Measurements from ENCODE around the gene NIPAL3.

Gene NIPAL3

GRCh38 chr1:24386931-24387330, 28.7 kb upstream of the NIPAL3 start:
- TF ChIP-seq ZNF70 (CRISPR knock-in tag; IDR thresholded peaks at IDR 0.05) (no peak), ZFP30 (CRISPR knock-in tag; IDR thresholded peaks at IDR 0.05) (no peak), OSR1 (CRISPR knock-in tag; IDR thresholded peaks at IDR 0.05) (no peak), PATZ1 (CRISPR knock-in tag; IDR thresholded peaks at IDR 0.05; ENCODE audit: borderline replicate concordance) (no peak), CSRNP3 (CRISPR knock-in tag; IDR thresholded peaks at IDR 0.05) (no peak), GLIS3 (CRISPR knock-in tag; IDR thresholded peaks at IDR 0.05) (no peak), POU6F1 (CRISPR knock-in tag; IDR thresholded peaks at IDR 0.05; ENCODE audit: borderline replicate concordance, low read depth) (no peak)
- no peak for ATAC-seq

- TF ChIP-seq POU6F1 (CRISPR knock-in tag; IDR thresholded peaks at IDR 0.05; ENCODE audit: borderline replicate concordance, low read depth): no peak
Measured at GRCh38 chr1:24387636-24388175, 27.9 kb upstream of the NIPAL3 start.

GRCh38 chr1:24388331-24388885, 27.2 kb upstream of the NIPAL3 start:
- TF ChIP-seq GLIS3 (CRISPR knock-in tag; IDR thresholded peaks at IDR 0.05): no peak
- TF ChIP-seq POU6F1 (CRISPR knock-in tag; IDR thresholded peaks at IDR 0.05; ENCODE audit: borderline replicate concordance, low read depth): no peak
- TF ChIP-seq RARB (CRISPR knock-in tag; IDR thresholded peaks at IDR 0.05): no peak
- TF ChIP-seq CREB5 (CRISPR knock-in tag; IDR thresholded peaks at IDR 0.05; ENCODE audit: low read depth): no peak
- no peak for TF ChIP-seq TOX (CRISPR knock-in tag; IDR thresholded peaks at IDR 0.05; ENCODE audit: borderline replicate concordance)
- no peak for TF ChIP-seq TCF4 (CRISPR knock-in tag; IDR thresholded peaks at IDR 0.05; ENCODE audit: borderline replicate concordance)
- TF ChIP-seq ZFP3 (CRISPR knock-in tag; IDR thresholded peaks at IDR 0.05): no peak
- no peak for TF ChIP-seq ISL1 (CRISPR knock-in tag; IDR thresholded peaks at IDR 0.05)
- ATAC-seq: no peak

More at GRCh38 chr1:24387636-24388175, 27.9 kb upstream of the NIPAL3 start:
- no peak for ATAC-seq

GRCh38 chr1:24389231-24389678, 26.3 kb upstream of the NIPAL3 start:
- ATAC-seq: no peak
- TF ChIP-seq CREB5 (CRISPR knock-in tag; IDR thresholded peaks at IDR 0.05; ENCODE audit: low read depth) (no peak), GLIS3 (CRISPR knock-in tag; IDR thresholded peaks at IDR 0.05) (no peak), OSR1 (CRISPR knock-in tag; IDR thresholded peaks at IDR 0.05) (no peak), POU6F1 (CRISPR knock-in tag; IDR thresholded peaks at IDR 0.05; ENCODE audit: borderline replicate concordance, low read depth) (no peak)
